Left cardiac atrium (tissue), 4 donors: Measurements from ENCODE around the gene PFKL. TPM values are rescaled to one million over a fixed set of nuclear protein-coding genes. Genes with fewer than 3 reads are reported as not detected.
A peak's percentile ranks its signal among the peaks of the same experiment; 100 is the strongest.

Experiments
- ATAC-seq, 2 donors: fragments of 200-7000 bp; cut with Tn5 transposase; one replicate each; pipeline ENCODE4 v1.9.1; 2020; ENCODE audit warnings: mild to moderate bottlenecking in 2 of 2, moderate library complexity in 2 of 2
- DNase-seq: peaks from one replicate; pipeline ENCODE4 v3.0.0-alpha.2; 2020
- intact Hi-C, 2 donors: fragments of 100-400 bp; cut with DNase I; formaldehyde crosslinking; loops; one replicate each; pipeline versions ENCODE4 v1.14.1 to v1.15.1; 2022 to 2023
- long read RNA-seq: library from polyadenylated mRNA; unstranded; transcript quantifications from one replicate; pipeline ENCODE4 v2.0.0, GENCODE V29; 2021
- total RNA-seq, 2 donors: library from RNA; stranded (reverse); fragmentation: NEBNext Ultra II Directional; extraction: Animal tissue kit (Norgen Biotek cat#: 25700); gene quantifications; one replicate each; pipeline ENCODE4 v1.2.1, GENCODE V29; 2021
- donor health status: DM: no; HTN: yes; CAD: no.
- donor health status: DM: no; HTN: yes; CAD: no; lungs with severe emphysema.
- donor health status: DM: yes; HTN: yes; CAD: no.
- donor health status: Dilated cardiomyopathy.

The PFKL gene
- total RNA-seq: 10 to 100 TPM; 58.8 to 67.2 TPM
- long read RNA-seq, transcript PFKL-201 (22 exons, 2,912 nt): major isoform, 147 of 302 reads
- long read RNA-seq, partial matches to known transcripts: 86 of 302 reads
- long read RNA-seq, other reads (novel, unspliced or antisense): 68 of 302 reads

DNA sequence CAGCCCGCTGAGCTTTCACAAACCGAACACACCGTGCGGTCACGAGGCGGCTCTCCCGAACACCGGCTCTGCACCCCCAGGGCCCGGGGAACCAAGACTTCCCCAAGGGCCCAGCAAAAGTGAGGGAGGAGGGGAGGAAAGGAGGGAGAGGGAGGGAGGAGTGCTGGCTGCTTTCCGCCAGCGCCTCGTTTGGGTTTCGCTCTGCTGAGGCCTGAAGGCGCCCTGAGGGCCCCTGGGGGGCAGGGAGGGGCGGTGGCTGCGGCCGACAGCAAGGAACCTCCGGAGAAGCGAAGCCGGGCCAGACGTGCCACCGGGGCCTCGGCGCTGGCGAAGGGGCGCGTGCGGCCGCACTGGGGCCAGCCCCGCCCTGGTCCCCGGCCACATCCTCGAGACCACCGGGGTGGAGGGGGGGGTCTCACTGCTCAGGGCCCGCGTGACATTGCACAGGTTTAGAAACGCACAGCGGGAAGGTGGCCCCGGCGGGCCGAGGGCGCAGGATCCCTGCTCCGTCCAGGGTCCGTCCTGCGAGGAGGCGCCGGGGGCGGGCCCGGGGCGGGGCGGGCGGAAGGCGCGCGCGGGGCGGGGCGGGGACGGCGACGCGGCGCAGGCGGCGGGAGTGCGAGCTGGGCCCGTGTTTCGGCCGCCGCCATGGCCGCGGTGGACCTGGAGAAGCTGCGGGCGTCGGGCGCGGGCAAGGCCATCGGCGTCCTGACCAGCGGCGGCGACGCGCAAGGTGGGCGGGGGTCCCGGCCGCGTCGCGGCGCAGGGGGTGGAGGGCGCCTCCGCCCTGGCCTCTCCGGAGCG, at the start of gene PFKL:
Gene PFKL (plus strand): TSS at position 596 of the 804 bp plus-strand sequence. CDS start 53 bp downstream, at position 649.
- peak; percentile 73 to 80 for ATAC-seq
- DNase-seq: peak; percentile 73
- intact Hi-C loops: no loop called here

DNA sequence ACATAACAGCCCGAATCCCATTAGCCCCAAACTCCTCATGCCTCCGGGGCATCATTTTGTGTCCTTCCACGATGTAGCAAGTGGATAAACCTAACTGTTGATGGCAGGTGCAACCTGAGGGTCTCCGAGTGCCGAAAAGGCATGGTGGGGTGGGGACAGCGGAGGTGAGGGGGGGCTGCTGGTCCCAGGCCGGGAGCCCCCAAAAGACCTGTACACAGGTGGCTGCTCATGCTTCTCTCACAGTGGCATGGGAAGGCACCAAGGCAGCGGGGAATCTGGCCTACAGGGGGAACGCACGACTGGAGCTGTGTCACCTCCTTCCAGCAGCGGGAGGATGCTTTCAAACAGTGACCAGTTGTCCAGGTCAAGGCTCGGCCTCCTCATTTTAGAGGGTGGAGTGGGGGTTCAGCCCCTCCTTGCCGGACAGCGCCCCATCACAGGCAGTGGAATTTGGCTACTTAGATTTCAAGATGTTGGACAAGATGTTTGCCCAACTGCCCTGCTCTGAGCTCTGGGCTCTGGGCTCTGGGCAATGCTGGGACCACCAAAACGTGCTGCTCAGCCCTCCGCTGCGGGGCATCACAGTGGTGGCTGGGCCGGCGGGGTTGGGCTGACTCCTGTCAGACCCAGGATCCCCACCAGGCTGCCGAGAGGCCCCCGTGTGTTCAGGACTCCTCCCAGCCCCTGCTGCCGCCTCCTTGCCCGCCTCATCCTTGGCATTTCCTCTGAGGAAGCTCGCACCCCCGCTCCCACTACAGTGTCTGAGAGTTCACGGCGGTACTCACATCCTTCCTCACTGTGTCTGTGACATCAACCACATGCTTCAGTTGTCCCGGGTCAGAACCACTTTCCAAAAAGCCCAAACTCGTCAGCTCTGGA, 45.8 kb upstream of the PFKL start:
- no peak for DNase-seq
- intact Hi-C loops: no loop called here
- ATAC-seq: no peak

DNA sequence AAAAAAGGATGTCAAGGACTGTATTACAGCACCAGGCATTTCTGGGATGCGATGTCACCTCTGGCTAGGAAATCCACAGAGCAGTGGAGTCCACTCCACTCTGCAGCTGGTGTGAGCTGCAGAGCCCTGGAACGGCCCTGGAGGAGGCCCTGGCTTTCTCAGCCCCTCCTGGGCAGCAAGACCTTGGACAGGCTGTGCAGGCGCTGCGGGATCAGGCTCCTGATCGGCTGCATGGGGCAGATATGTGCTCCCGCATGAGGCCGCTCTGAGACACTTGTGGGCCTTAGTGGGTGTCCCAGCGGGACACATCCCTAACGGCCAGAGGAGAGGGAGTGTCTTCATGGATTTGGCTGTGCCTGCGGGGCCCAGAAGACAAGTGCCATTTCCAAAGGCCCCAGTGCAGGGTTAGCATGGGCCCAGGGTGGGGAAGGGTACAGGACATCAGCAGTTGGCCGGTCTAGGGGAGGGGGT, 44.3 kb upstream of the PFKL start:
- no peak for DNase-seq
- ATAC-seq: no peak
- intact Hi-C loops: no loop called here

DNA sequence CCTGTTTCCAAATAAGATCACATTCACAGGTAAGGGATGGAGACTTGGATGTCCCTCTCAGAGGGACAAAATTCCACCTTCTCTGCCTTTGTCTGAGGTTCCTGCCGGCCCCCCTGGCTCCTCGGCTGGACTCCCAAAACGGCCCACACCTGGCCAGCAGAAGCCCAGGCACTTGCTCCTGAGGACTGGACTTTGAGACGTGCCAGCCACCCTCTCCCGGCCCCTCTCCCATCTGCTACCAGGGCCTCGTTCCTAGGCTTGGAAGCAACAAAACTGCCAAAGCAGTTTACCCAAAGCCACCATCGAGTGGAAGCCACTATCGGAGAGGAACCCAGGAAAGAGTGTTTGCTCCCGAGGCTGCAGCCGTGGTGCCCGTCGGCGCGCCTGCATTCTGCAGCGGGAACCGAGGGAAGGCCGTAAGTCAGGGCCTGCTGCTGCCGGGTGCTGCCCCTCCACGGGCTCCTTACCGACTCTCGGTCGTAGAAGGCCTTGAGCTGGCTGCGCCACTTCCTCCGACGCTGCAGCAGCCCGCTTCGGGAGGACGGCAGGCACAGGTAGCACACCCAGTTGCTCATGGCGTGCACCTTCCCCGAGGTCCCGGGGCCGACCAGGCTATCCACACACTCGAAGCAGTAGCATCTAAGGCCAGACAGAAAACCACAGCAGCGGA, 41.7 kb upstream of the PFKL start:
- no peak for ATAC-seq
- intact Hi-C loops: no loop called here
- peak; percentile 10 for DNase-seq

DNA sequence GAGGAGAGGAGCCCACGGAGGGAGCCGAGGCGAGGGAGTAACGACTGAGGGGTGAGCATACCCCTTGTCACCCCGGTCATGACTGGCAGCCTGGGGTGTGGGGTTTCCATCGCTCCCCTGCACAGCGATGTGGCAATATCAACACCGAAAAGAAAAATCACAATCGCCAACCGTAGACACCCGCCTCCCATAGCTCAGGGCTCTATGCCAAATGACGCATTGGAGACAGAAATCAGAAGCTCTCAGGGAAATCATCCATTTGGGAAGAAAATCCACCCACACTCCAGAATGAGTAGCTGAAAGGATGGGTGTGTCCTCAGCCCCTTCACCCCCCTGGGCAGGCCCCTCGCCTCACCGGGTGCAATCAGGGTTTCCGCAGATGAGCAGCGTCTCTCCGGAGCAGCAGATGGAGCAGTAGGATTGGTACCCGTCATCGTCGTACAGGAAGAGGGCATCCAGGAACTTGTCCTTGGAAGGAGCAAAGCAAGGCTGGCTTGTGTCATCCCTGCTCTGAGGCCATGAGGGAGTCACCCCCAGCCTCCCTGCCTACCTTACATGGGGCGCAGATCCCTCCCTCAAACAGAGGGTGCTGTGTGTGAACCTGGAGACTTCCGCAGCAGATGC, 40.7 kb upstream of the PFKL start:
- DNase-seq (peak; percentile 13), ATAC-seq (no peak)
- intact Hi-C loops: no loop called here

DNA sequence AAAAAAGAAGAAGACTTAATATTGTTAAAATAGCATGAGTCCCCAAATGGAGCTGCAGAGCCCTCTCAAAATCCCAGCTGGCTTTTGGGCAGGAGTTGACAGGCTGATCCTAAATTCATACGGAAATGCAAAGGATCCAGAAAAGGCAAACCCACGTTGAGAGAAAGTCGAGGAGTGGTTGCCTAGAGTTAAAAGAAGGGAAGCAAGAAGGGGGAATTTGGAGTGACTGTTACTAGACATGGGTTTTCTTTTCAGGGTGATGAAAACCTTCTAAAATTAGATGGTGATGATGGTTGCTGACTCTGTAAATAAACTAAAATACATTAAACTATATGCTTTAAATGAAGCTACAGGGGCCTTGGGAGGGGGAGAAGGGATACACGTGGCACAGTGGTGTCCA, 39.8 kb upstream of the PFKL start:
- no peak for ATAC-seq
- intact Hi-C loops: no loop called here
- DNase-seq: peak; percentile 0

DNA sequence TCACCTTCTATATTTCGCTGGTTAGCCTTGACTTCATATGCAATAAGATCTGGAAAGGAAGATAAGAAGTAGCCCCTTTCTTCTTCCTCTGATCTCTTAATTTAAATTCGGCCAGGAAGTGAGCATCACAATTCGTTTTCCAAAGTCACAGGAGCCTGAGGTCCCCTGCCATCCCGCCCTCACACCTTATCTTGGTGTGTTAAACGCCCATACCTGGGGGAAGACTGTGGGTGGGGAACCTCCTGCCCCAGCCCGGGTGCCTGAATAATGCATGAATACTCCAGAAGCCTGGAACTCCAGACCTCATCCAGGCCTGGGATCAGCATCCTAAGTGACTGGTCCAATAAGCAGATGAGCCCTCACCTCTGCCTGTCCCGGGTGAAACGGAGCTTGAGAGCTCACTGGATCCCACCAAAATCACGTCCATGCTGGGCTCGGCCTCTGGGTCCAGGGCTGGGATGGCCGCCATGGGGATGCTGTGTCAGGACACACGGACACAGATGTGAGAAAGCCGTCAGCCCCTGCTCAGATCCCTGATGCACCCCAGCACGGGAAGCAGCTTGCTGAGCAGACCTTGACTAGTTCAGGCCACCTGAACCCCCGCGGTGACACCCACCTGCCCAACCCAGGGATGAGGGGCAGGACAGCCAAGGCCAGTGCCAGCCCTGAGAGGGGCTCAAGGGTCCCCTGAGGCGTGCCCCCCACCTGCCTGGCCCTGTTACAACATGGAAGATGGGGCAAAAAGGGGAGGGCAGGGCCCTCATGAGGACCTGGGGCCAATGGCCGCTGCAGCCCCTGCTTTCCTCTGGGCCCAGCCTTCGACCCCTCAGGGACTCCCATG, 38.8 kb upstream of the PFKL start:
- ATAC-seq: no peak
- intact Hi-C loops: no loop called here
- DNase-seq: peak; percentile 14

DNA sequence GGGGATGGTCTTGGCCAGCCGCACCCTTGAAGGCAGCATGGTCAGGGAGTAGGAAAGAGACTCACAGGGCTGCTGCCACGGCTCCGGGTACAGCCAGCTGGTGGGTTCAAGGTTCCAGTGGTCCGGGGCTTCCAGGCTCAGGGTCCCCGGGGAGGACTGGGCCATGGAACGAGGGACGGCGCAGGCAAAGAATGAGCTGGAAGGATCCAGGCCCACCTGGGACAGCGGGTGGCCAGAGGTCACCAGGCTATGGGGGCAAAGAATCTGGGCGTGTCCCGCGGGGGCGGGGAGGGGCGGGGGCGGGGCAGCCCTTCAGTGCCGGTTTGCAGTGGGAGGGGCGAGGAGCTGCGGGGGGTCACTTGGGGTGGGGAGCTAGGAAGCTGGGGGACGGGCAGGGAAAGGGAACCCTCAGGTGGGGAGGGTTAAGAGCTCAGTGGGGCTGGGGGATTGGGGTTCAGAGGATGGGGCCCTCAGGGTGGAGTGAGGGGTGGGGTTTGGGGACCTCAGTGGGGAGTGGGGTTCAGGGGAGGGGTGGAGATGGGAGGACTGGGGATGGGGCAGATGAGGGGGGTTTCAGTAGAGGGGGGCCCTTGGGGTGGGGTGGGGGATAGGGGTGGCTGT, 38.1 kb upstream of the PFKL start, which contains the start of gene DNMT3L:
Gene DNMT3L (minus strand): TSS at position 223 of the 621 bp plus-strand sequence. CDS start 638 bp downstream, outside the sequence.
- ATAC-seq: no peak
- intact Hi-C loops: no loop called here
- DNase-seq: peak; percentile 15

DNA sequence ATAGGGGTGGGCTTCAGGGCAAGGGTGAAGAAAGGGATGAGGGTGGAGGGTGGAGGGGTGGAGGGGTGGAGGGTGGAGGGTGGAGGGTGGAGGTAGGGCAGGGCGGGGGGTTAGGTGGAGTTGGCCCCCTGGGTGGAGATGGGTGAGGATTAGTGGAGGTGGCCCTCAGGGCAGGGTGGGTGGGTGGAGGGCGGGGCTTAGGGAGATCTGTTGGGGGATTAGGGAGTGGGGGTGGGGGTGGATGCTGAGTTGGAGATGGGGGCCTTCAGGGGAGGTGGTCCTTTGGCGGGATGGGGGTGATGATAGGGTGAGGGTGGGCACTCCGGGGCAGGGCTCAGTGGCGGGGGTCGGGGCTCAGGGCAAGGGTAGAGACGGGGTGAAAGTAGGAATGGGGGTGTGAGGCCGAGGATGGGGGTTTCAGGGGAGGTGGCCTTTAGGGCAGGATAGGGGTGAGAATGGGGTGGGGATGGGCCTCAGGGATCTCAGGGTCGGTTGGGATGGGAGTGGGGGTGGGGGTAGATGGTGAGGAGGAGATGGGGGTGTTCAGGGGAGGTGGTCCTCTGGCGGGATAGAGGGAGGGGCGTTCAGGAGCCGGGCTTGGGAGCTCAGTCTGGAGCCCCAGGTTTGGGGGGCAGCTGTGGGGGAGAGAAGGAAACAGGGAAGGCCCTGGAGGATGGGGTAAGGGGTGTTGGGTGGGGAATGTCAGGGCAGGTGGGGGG, 37.4 kb upstream of the PFKL start:
- intact Hi-C loops: no loop called here
- DNase-seq (peak; percentile 5), ATAC-seq (no peak)

DNA sequence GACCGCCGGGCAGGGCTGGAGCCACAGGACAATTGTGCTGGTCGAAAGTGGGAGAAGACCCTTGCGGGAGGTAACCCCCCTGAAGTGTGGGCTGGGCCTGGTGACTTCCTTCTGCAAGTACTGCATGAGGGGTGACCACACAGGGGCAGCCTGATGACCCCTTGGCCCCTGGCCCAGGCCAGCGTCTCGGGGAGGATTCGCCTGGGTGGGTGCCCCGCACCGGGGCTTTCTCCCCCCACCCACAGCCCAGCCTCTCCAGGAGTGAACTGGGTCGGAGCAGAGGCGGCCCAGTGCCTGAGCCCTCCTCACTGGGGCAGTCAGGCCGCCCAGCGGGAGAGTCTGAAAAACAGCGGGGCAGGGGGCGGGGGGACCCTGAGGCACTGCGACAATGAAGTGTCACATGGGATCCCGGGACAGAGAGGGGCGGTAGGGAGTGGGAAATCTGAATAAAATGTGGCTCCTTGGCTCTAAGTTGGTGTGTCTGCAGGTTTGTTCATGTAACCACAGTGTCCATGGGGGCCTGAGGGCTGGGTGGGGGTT, 36.6 kb upstream of the PFKL start:
- DNase-seq: peak; percentile 18
- intact Hi-C loops: no loop called here
- ATAC-seq: no peak

DNA sequence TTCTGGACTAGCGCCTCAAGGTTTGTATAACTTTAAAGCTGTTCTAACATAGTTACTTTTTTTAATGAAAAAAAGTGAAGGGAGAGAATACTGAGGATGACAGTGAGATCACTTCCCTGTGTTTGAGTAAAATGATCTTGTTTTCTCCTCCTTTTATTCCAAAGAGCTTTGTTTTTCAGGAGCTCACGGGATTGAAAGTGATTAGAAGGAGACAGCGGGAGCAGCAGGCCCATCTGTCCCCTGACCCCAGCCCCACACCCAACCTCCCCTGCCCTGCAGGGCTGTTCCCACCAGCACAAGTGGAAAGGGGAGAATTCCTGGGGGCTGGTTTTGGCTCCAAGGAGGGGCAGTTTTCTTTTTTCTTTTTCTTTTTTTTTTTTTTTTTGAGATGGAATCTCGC, 36.1 kb upstream of the PFKL start:
- intact Hi-C loops: no loop called here
- ATAC-seq: no peak
- DNase-seq: no peak

DNA sequence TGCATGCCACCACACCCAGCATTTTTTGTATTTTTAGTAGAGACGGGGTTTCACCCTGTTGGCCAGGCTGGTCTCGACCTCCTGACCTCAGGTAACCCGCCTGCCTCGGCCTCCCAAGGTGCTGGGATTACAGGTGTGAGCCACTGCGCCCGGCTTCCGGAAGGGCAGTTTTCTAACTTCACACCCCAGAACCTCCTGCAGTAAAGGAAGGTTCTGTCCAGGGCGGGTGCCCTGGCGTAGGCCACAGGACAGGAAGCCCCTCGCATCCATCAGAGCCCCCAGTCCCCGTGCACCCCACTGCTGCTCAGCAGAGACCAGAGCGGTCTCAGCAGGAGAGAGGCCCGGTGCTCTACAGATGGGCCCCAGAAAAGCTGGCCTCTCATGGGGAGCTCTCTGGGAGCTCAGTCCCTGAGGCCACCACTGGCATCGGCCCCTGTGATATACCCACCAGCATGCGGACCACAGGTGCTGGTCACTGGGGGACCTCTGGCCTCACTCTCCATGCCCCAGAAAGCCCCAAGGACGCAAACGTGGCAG, 34.1 kb upstream of the PFKL start:
- intact Hi-C loops: no loop called here

DNA sequence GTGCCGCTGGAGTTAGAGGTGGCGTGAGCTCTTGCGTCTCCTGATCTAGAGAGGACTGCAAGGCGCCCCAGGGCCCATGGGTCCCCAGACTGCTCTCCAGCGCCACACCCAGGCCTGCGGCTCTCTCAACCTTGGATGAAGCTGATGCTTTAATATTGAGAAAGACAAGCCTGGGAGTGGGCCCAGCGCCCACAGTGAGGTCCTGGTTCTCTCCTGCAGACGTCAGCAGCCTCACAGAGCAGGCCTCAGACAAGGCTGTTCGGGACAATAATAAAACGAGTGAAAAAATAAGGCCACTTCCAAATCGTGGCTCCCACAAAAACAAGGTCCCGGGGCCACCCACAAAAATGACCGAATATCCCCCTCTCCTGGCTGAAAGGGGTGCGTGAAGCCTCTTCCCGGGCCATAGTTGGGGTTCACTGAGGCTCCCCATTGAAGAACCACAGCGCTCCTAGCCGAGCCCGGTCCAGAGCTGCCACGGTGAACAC, 32.2 kb upstream of the PFKL start:
- peak in 1 of 2 donors; percentile 53 for ATAC-seq
- peak; percentile 35 for DNase-seq
- intact Hi-C loops: no loop called here

More for the DNA sequence above, 34.1 kb upstream of the PFKL start:
- DNase-seq (peak; percentile 9), ATAC-seq (no peak)

DNA sequence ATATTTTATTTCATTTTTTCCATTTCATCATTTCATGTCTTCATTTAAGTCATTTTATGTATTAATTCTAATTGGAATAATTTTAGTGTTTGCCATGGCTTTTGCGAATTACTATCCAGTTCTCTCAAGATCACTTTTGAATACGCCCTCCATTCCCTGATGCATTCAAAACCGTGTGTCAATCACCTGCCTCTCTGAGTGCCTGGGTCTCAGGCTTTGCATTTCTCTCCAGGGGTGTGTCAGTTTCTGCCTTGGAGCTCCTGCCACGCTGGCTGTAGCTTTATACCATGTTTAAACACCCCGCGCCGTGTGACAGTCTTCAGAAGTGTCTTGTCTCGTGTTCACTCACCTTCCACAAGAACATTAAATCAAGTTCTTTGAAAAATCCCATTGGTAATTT, 30.8 kb upstream of the PFKL start:
- ATAC-seq: no peak
- intact Hi-C loops: no loop called here
- peak; percentile 7 for DNase-seq

DNA sequence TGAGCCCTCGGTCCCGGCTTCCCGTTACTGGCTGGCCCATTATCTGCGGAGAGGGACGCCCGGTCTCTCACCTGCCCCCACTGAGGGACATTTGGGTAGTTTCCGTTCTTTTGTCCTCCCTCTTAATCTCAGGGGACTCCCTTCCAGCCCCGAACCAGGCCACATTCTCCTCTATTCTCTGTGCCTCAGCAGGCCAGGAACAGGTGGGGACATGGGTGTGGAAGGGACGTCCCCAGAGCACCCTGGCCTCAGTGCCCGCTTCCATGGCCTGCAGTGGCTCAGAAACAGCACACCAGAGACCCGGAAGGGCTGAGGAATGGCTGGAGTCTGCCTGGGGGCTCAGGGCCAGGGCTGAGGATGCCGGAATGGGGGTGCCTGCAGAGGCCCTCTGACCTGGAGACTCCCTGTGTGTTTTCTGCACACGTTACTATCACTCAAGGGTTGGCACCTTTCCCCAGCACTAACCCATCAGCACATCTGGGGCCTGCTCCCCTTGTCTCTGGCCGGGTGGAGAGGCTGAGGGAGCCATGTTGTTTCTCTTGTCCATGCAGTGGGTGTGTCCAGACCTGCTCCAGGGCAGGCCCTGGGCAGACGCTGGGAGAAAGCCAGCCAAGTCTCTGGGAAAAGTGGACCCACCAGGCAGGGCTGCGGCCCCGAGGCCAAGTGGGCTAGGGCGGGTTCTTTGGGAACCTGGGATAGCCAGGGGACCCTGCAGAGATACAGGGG, 28.1 kb upstream of the PFKL start:
- peak; percentile 11 for DNase-seq
- intact Hi-C loops: no loop called here
- ATAC-seq: no peak
